IMR-90 (cell line): Measurements from ENCODE around the gene SPTBN5. TPM values are rescaled to one million over a fixed set of nuclear protein-coding genes. Genes with fewer than 3 reads are reported as not detected.

Experiments used
- ATAC-seq: fragments of 200-7000 bp; cut with Tn5 transposase; 2 replicates; pipeline ENCODE4 v1.9.1; 2020; ENCODE audit warnings: low read depth, mild to moderate bottlenecking, moderate library complexity
- BruUV-seq: library from RNA; stranded (reverse); fragments of 400-500 nt; replicated peaks from 2 replicates; lab custom pipeline; 2021; lab: Mats Ljungman, UMichigan
- CTCF ChIA-PET: fragments of 300-600 bp; formaldehyde crosslinking; extraction: SDS; loops from one replicate; lab custom pipeline; 2021; ENCODE audit warnings: antibody characterized with exemption; lab: Yijun Ruan, JAX
- POLR2A ChIA-PET: fragments of 300-600 bp; sonication (Branson Sonifier 250); formaldehyde crosslinking; loops from one replicate; lab custom pipeline; 2022; ENCODE audit warnings: antibody characterized with exemption; ENCODE audit not compliant: unreplicated experiment; lab: Charles Lee
- DNase-seq: peaks from one replicate; pipeline ENCODE4 v3.0.0; 2013
- H2AFZ ChIP-seq: replicated peaks from 2 replicates; pipeline ENCODE3; 2013; ENCODE audit warnings: low read length, mild to moderate bottlenecking; ENCODE audit not compliant: poor library complexity
- H2AK5ac ChIP-seq: 2 replicates; pipeline ENCODE4 v1.6.1; 2013; ENCODE audit warnings: low read depth, low read length, inconsistent platforms
- H2AK9ac ChIP-seq: replicated peaks from 2 replicates; pipeline ENCODE3; 2013; ENCODE audit warnings: mild to moderate bottlenecking, low read depth, low read length, moderate library complexity; ENCODE audit not compliant: poor library complexity
- H2BK120ac ChIP-seq: 2 replicates; pipeline ENCODE4 v1.6.1; 2013; ENCODE audit warnings: low read depth, low read length, inconsistent platforms
- H2BK15ac ChIP-seq: 3 replicates; pipeline ENCODE4 v1.6.1; 2013; ENCODE audit warnings: low read depth, low read length, inconsistent platforms
- H2BK20ac ChIP-seq: 2 replicates; pipeline ENCODE4 v1.6.1; 2013; ENCODE audit warnings: low read depth, mild to moderate bottlenecking, inconsistent platforms, low read length, moderate library complexity
- H2BK5ac ChIP-seq: 2 replicates; pipeline ENCODE4 v1.6.1; 2013; ENCODE audit warnings: mild to moderate bottlenecking, low read depth, low read length, inconsistent platforms; ENCODE audit not compliant: poor library complexity, severe bottlenecking
- H3K14ac ChIP-seq: replicated peaks from 2 replicates; pipeline ENCODE4 v1.6.1; 2013; ENCODE audit warnings: low read depth, low read length, inconsistent platforms
- H3K18ac ChIP-seq: 2 replicates; pipeline ENCODE4 v1.6.1; 2013; ENCODE audit warnings: low read depth, low read length, control low read depth
- H3K23ac ChIP-seq: 2 replicates; pipeline ENCODE4 v1.6.1; 2013; ENCODE audit warnings: low read depth, low read length, inconsistent platforms
- H3K27ac ChIP-seq: 2 replicates; pipeline ENCODE4 v1.5.1; 2013; ENCODE audit warnings: mild to moderate bottlenecking, control low read depth, low read length; ENCODE audit not compliant: insufficient read depth
- H3K27me3 ChIP-seq: 2 replicates; pipeline ENCODE4 v1.6.1; 2013; ENCODE audit warnings: low read length; ENCODE audit not compliant: control insufficient read depth, insufficient read depth
- H3K36me3 ChIP-seq: 2 replicates; pipeline ENCODE4 v1.6.1; 2013; ENCODE audit warnings: low read length, mixed read lengths; ENCODE audit not compliant: control insufficient read depth, insufficient read depth
- H3K4ac ChIP-seq: 2 replicates; pipeline ENCODE4 v1.6.1; 2013; ENCODE audit warnings: low read depth, low read length, inconsistent platforms
- H3K4me1 ChIP-seq: 2 replicates; pipeline ENCODE4 v1.6.1; 2013; ENCODE audit warnings: low read length, mixed read lengths; ENCODE audit not compliant: control insufficient read depth, insufficient read depth
- H3K4me2 ChIP-seq: 2 replicates; pipeline ENCODE4 v1.6.1; 2013; ENCODE audit warnings: low read depth, mild to moderate bottlenecking, control low read depth, low read length, moderate library complexity
- H3K4me3 ChIP-seq: 2 replicates; pipeline ENCODE4 v1.5.1; 2013; ENCODE audit warnings: low read depth, mild to moderate bottlenecking, control low read depth, low read length, moderate library complexity; ENCODE audit not compliant: insufficient read depth
- H3K56ac ChIP-seq: 2 replicates; pipeline ENCODE4 v1.6.1; 2013; ENCODE audit warnings: low read length, inconsistent platforms; ENCODE audit not compliant: insufficient read depth; ENCODE audit errors: extremely low read depth
- H3K79me1 ChIP-seq, 2 experiments: 2 replicates each; pipeline ENCODE4 v1.6.1; 2013; ENCODE audit warnings: low read length in 2 of 2, inconsistent platforms in 1 of 2, low read depth in 1 of 2
- H3K9ac ChIP-seq: 2 replicates; pipeline ENCODE4 v1.6.1; 2013; ENCODE audit warnings: low read depth, low read length, control low read depth
- H3K9me1 ChIP-seq: 2 replicates; pipeline ENCODE4 v1.6.1; 2013; ENCODE audit warnings: low read length, inconsistent platforms; ENCODE audit not compliant: insufficient read depth
- H3K9me3 ChIP-seq: 2 replicates; pipeline ENCODE4 v1.6.1; 2013; ENCODE audit warnings: low read length; ENCODE audit not compliant: control insufficient read depth, insufficient read depth
- H4K20me1 ChIP-seq: 2 replicates; pipeline ENCODE4 v1.6.1; 2013; ENCODE audit warnings: low read length, inconsistent platforms; ENCODE audit not compliant: insufficient read depth
- H4K5ac ChIP-seq: 2 replicates; pipeline ENCODE4 v1.6.1; 2013; ENCODE audit warnings: mild to moderate bottlenecking, low read depth, low read length, control low read depth
- H4K8ac ChIP-seq, 2 experiments: 2 replicates each; pipeline ENCODE4 v1.6.1; 2013; ENCODE audit warnings: low read depth in 2 of 2, low read length in 2 of 2, control low read depth in 1 of 2, inconsistent platforms in 1 of 2
- H4K91ac ChIP-seq: 2 replicates; pipeline ENCODE4 v1.6.1; 2013; ENCODE audit warnings: low read depth, low read length, inconsistent platforms; ENCODE audit not compliant: insufficient read depth
- BHLHE40 ChIP-seq: fragments of 150-350 bp; IDR thresholded peaks from 2 replicates; pipeline ENCODE4 v1.6.1; 2016; ENCODE audit warnings: mild to moderate bottlenecking, low read depth, low read length
- CEBPB ChIP-seq: IDR thresholded peaks from 2 replicates; pipeline ENCODE4 v1.6.1; 2012; ENCODE audit warnings: low read depth, low read length, improper control_type of control experiment
- CHD1 ChIP-seq: IDR thresholded peaks from 2 replicates; pipeline ENCODE4 v1.6.1; 2012; ENCODE audit warnings: low read depth, low read length, improper control_type of control experiment
- FOS ChIP-seq: fragments of 150-350 bp; IDR thresholded peaks from 2 replicates; pipeline ENCODE4 v1.6.1; 2016; ENCODE audit warnings: low read depth, low read length
- MAFK ChIP-seq: IDR thresholded peaks from 2 replicates; pipeline ENCODE4 v1.6.1; 2012; ENCODE audit warnings: low read depth, low read length, improper control_type of control experiment
- MAZ ChIP-seq: IDR thresholded peaks from 2 replicates; pipeline ENCODE4 v1.6.1; 2012; ENCODE audit warnings: low read depth, mild to moderate bottlenecking, low read length, improper control_type of control experiment, moderate library complexity, borderline replicate concordance
- MXI1 ChIP-seq: IDR thresholded peaks from 2 replicates; pipeline ENCODE4 v1.6.1; 2012; ENCODE audit warnings: low read depth, mild to moderate bottlenecking, low read length, moderate library complexity, borderline replicate concordance
- NFE2L2 ChIP-seq: fragments of 150-350 bp; IDR thresholded peaks from 2 replicates; pipeline ENCODE4 v1.6.1; 2016; ENCODE audit warnings: low read depth, mild to moderate bottlenecking, low read length
- RAD21 ChIP-seq: IDR thresholded peaks from 2 replicates; pipeline ENCODE4 v1.6.1; 2012; ENCODE audit warnings: low read length, improper control_type of control experiment
- RCOR1 ChIP-seq: IDR thresholded peaks from 2 replicates; pipeline ENCODE4 v1.6.1; 2012; ENCODE audit warnings: mild to moderate bottlenecking, low read length, improper control_type of control experiment; ENCODE audit not compliant: insufficient replicate concordance
- RFX5 ChIP-seq: IDR thresholded peaks from 2 replicates; pipeline ENCODE4 v1.8.0; 2012; ENCODE audit warnings: low read depth, mild to moderate bottlenecking, low read length, moderate library complexity
- SMC3 ChIP-seq: fragments of 150-350 bp; IDR thresholded peaks from 2 replicates; pipeline ENCODE4 v1.6.1; 2016; ENCODE audit warnings: low read depth, mild to moderate bottlenecking, antibody characterized with exemption, low read length, moderate library complexity
- WGBS, 2 experiments: methylation state at CpG; one replicate each; pipeline versions ENCODE4 v1.1.5 to v1.1.7; 2013; ENCODE audit warnings: missing lambda C conversion rate in 2 of 2; ENCODE audit not compliant: insufficient read length in 1 of 2; ENCODE audit errors: extremely low coverage in 2 of 2; 5-methylcytosine and 5-hydroxymethylcytosine counted together
- dilution Hi-C: fragments of 300-500 bp; cut with HindIII; formaldehyde crosslinking; loops from one replicate; pipeline ENCODE4 v1.14.3; 2018; ENCODE audit warnings: low sequenced_read_pairs; ENCODE audit not compliant: unreplicated experiment
- in situ Hi-C: fragments of 300-500 bp; cut with MboI; formaldehyde crosslinking; loops from 3 replicates; pipeline ENCODE4 v1.14.3; 2019; ENCODE audit warnings: low sequenced_read_pairs, inconsistent platforms, mixed read lengths
- intact Hi-C: fragments of 100-400 bp; cut with micrococcal nuclease; formaldehyde crosslinking; loops from 2 replicates; pipeline ENCODE4 v1.10.0; 2022
- polyA plus RNA-seq, 3 experiments: library from polyadenylated mRNA; depleted of rRNA; stranded (reverse); fragments of >200 nt; gene quantifications; 2 replicates each; pipeline ENCODE4 v1.2.3, GENCODE V29; 2012; ENCODE audit warnings: low replicate concordance in 1 of 3
- total RNA-seq: library from RNA; depleted of rRNA; stranded (reverse); fragments of >200 nt; gene quantifications from 2 replicates; pipeline ENCODE4 v1.2.3, GENCODE V29; 2012
- TF ChIP-seq, protein P1 (sequence below): conservative IDR thresholded peaks from 2 replicates; pipeline ENCODE4 v1.5.1; 2012; ENCODE audit warnings: mild to moderate bottlenecking, low read depth, low read length, improper control_type of control experiment
- TF ChIP-seq, protein P2 (sequence below): fragments of 150-350 bp; IDR thresholded peaks from 2 replicates; pipeline ENCODE4 v1.6.1; 2017; ENCODE audit warnings: mild to moderate bottlenecking, antibody characterized with exemption, low read length, low read depth

Gene SPTBN5
- total and polyA plus RNA-seq, 2 of the 4 experiments (the other 2 are of a cell fraction): under 0.01 to 0.38 TPM

DNA sequence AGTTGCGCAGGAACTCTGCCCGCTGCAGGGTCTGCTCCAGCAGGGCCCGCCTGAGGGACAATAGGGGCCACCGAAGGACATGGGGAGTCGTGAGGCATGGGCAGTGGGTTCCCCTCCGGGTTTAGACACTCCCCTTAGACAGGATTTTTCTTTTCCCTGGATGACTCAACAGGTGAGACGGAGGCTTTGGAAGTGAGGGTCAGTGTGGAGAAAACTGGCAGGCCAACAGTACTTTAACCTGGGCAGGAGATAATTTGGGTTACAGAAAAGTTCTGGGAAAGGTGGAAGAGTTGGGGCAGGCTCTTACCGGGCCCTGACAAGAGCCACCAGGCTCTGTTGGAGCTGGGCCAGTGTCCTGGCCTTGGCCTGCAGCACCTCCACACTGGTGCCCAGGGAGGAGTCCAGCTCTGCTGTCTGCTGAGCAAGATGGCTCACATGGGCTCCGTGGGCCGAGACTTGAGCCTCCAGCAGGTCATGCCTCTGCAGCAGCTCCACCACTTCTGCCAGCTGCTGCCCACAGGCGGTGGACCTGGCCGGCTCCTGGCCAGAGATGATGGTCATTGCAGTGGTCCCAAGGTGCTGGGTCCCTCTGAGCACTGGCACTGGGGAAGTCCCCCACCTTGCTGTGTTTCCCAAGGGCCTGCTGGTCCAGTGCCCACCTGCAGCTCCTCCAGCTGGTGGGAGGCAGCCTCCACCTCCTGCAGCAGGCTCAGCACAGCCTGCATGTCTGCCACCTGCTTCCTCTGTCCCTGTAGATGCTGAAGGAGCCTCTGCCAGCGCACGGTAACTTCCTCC is 11.0 kb downstream of the SPTBN5 start:
- in situ Hi-C loops: no loop called here
- no peaks in the 10 kb centered on the region for H3K79me1 ChIP-seq
- ChIA-PET POLR2A (no interaction called here), CTCF (interaction anchor here (0.6 to 1.6 kb wide), 2 partner anchors 12 to 121 kb away, joined by 4 read pairs; no protein-coding TSS in a partner anchor)
- H2BK120ac ChIP-seq: no peak overlapping the region
- DNase-seq (no peak), ATAC-seq (no peak)
- no peak overlapping the region for H2AK9ac ChIP-seq
- dilution Hi-C loops: no loop called here
- no peak overlapping the region for H3K18ac ChIP-seq
- no peak overlapping the region for H3K27ac ChIP-seq
- no peak overlapping the region for H2BK5ac ChIP-seq
- WGBS, 2 experiments: 85% methylated on average over 4 of the region's 14 CpGs; no CpG with 5 or more reads in 1 of the 2 experiments
- H3K9me3 ChIP-seq: no peaks in the 10 kb centered on the region
- H2AK5ac ChIP-seq: no peak overlapping the region
- no TSS peak for BruUV-seq
- intact Hi-C loops: no loop called here
- H3K14ac ChIP-seq: no peak overlapping the region
- H2BK20ac ChIP-seq: no peak overlapping the region
- no peak overlapping the region for H3K4ac ChIP-seq
- H4K20me1 ChIP-seq: peaks cover 9% of the 10 kb centered on the region; the same call in 1 of the 2 replicates
- H3K23ac ChIP-seq: no peak overlapping the region
- H3K27me3 ChIP-seq: peaks cover 30% of the 10 kb centered on the region
- no peaks in the 10 kb centered on the region for H3K36me3 ChIP-seq
- H2BK15ac ChIP-seq: no peak overlapping the region
- no peak overlapping the region for H4K5ac ChIP-seq
- no peak overlapping the region for H3K56ac ChIP-seq
- no peak overlapping the region for H3K4me2 ChIP-seq
- H3K4me3 ChIP-seq: no peak overlapping the region
- no peak overlapping the region for H3K9ac ChIP-seq
- no peak overlapping the region for H4K91ac ChIP-seq
- H3K9me1 ChIP-seq: no peaks in the 10 kb centered on the region
- no peak overlapping the region for H2AFZ ChIP-seq
- H3K4me1 ChIP-seq: 0 out of 2 replicates have a peak, but pooled peaks cover 2% of the 10 kb centered on the region
- no peak overlapping the region for H4K8ac ChIP-seq
- no peak for TF ChIP-seq BHLHE40
- TF ChIP-seq RFX5: no peak
- TF ChIP-seq MXI1: no peak
- TF ChIP-seq, protein P1, sequence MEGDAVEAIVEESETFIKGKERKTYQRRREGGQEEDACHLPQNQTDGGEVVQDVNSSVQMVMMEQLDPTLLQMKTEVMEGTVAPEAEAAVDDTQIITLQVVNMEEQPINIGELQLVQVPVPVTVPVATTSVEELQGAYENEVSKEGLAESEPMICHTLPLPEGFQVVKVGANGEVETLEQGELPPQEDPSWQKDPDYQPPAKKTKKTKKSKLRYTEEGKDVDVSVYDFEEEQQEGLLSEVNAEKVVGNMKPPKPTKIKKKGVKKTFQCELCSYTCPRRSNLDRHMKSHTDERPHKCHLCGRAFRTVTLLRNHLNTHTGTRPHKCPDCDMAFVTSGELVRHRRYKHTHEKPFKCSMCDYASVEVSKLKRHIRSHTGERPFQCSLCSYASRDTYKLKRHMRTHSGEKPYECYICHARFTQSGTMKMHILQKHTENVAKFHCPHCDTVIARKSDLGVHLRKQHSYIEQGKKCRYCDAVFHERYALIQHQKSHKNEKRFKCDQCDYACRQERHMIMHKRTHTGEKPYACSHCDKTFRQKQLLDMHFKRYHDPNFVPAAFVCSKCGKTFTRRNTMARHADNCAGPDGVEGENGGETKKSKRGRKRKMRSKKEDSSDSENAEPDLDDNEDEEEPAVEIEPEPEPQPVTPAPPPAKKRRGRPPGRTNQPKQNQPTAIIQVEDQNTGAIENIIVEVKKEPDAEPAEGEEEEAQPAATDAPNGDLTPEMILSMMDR: no peak
- no peak for TF ChIP-seq SMC3
- no peak for TF ChIP-seq NFE2L2
- TF ChIP-seq RCOR1: no peak
- no peak for TF ChIP-seq CEBPB
- no peak for TF ChIP-seq CHD1
- no peak for TF ChIP-seq MAFK
- TF ChIP-seq FOS: no peak
- no peak for TF ChIP-seq RAD21
- no peak for TF ChIP-seq MAZ
- TF ChIP-seq, protein P2, sequence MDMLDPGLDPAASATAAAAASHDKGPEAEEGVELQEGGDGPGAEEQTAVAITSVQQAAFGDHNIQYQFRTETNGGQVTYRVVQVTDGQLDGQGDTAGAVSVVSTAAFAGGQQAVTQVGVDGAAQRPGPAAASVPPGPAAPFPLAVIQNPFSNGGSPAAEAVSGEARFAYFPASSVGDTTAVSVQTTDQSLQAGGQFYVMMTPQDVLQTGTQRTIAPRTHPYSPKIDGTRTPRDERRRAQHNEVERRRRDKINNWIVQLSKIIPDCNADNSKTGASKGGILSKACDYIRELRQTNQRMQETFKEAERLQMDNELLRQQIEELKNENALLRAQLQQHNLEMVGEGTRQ: no peak
